HG02970 (cell line): ENCODE measurements around the gene ARMC3.
A peak's percentile ranks its signal among the peaks of the same experiment; 100 is the strongest.

Experiments
- ATAC-seq: cut with Tn5 transposase; IDR thresholded peaks from one replicate; pipeline ENCODE4 v1.9.1; 2021; ENCODE audit warnings: mild to moderate bottlenecking, moderate library complexity, moderate number of reproducible peaks; ENCODE audit not compliant: unreplicated experiment, low FRiP score

ARMC3 gene

DNA sequence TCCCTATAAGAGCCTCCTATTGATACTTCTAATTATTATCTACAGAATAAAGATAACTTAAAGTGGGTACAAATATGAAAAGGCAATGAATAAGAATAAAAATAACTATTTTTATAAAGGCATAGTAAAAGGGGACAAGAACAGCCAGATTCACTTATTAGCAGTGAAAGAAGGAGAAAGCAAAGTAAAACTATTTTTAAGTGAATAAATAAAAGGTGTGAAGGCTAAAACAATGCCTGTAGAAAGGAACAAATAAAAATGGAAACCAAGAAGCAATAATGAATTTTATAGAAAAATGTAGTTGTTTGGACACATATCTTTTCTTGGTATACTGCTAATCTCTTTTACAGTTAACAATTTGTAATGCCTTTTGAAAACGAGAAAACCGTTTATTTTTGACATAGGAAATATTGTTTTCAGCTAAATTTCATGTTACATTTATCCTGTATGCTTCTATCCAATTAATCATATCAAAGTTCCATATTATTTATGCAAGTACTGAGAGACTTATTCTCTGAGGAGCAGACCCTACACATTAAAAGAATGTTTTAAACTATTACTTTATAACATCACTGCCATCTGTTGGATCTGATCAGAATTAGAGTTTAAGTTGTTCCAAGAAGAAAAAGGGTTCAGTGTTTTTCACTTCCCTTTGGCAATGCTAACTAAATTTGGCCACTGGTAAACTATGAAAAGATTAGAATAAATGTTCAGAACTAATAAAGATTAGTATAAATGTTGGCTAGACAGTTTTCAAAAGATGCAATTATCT lies 59.1 kb downstream of the ARMC3 start:
- no peak for ATAC-seq

DNA sequence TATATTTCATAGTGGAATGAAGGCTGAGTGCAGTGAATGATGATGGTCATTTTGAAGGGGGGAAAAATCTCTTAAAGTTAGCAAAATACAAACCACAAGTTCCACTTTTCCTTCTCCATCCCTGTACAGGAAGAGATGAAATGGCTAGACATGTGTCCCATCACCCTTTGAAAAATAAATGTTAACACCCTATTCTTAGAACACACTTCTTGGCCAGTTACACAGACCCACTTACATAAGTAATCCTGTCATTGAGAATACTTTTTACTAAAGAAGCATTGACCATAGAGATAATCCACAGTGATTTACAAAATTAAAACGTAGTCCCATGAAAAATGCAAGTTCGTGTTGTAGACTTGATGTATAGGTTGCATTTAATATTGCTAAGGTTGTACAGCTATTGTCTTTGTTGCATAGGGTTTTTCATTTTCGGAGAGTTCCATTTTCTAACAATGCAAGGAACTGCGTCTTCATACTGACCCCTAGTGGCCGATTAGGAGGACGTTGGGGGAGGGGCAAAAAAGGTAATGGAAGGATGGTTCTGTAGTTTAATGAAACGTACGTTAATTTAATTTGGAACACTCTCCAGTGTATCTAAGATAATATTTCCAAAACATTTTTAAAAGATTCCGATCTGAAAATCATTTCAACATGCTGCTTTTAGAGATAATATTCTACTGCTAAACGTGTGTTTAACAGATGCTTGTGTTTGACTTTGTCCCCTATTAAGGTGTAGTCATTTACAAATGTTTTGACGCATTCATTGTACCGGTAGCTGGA lies 60.9 kb downstream of the ARMC3 start:
- ATAC-seq = no peak

DNA sequence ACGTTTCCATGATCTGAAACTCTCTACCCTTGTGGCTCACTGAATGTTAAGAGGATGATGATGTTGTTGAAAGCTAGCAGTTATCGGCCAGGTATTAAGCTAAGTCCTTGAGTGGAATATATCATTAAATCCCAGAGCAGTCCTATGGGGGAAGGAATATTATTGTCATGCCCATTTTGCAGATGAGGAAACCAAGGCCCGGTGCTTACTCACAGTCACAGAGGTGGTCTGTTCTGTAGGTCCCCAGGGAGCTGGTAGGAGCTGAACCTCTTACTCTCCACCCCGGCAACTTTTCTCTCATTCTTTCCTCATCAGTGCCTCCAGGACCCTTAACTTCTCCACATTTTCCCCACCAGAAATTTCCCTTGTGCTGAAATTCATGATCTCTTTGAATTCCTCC lies 62.6 kb downstream of the ARMC3 start:
- ATAC-seq = no peak

DNA sequence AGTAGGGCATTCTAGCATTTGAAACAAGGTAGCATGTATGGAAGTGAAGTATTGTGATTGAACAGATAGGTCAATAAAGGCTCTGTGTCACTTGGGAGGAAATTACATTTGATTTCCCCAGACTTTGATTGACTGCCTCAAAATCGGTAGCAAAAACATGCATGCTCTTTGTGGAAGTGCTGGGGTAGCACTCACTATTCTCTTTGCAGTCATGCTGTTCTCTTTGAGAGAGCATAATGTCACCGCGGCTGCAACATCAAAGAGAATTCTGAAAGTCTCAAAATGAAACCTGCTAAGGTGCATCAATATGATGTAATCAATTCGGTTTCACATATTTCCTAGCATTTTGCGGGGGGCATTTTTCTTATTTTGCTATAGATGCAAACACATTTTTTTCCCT lies 64.2 kb downstream of the ARMC3 start:
- ATAC-seq = no peak

DNA sequence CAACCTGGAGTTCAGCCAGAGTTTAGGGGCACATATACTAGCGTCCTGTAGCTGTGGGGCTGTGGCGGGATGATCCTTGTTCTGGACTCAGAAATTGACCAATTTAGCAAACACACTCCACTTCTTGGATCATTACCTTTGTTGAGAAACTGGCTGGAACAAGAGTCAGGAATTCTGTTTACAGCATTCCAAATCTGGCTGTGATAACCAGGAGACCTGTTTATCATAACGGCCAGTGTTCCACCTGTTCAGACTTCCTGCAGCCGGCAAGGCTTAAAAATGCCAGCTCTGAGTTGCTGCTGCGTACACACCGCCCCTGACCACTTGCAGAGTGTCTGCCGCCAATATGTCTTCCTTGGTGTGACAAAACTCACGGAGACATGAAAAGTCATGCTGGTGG lies 64.8 kb downstream of the ARMC3 start:
- ATAC-seq = no peak

DNA sequence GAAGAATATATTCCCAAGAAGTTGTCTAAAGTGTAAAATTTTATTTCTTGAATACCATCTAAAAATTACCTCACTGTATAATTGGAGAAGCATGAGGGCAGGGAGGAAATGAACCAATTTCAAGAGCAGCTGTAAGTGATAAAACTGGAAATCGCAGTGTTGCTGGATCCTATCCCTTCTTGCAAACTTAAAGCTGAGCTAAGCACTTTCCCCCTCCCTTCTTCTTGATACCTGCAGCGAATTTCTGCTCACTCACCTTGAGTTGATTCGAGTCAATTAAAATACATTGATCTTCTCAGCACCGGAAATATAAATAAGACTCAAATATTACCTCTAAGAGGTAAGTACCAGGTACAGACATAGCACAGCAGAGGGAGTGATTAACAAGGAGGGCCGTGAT lies 65.5 kb downstream of the ARMC3 start:
- no peak for ATAC-seq

DNA sequence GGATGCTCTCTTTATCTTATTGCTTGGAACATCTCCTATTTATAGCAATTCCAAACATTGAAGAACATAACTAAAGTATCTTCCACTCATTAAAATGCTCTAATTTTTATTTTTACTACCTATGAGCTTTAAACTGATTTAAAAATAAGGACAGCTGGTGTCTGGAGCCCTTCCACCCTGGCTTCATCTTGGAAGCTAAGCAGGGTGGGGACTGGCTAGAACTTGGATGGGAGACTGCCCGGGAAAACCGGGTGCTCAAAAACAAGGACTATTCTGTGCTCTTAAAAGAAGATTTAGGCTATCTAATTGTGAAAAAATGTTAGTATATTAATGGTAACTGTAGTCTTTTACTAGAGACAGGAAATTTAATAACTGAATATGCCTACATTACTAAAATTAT lies 69.2 kb downstream of the ARMC3 start:
- no peak for ATAC-seq

DNA sequence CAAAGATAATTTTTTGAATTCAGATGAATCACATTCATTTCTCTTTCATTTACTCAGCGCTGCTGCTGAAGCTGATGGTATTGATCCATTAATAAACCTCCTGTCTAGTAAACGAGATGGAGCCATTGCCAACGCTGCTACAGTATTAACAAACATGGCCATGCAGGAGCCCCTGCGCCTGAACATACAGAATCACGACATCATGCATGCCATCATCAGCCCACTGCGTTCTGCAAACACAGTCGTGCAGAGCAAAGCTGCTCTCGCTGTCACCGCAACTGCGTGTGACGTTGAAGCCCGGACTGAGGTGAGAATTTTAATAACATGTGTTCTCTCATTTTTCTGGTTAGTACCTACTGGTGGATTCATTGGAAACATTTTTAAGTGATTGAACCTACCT lies 70.2 kb downstream of the ARMC3 start:
- ATAC-seq = no peak

DNA sequence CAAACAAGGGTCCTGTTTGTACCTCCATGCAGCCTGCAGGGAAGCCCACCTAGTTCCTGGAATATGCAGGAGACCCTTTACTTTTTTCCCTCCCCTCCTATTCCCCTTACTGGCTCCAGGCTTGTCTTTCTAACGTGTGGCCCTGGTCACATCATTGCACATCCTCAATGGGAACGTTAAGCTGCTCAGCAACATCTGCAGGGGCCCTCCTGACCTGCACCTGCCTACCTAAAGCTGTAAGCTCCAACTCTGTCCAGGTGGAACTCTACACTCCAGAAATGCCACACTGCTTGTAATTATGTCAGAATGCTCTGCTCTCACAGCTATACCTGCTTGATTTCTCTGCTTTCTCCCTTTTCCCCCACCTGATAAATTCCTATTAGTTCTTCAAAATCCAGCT lies 72.1 kb downstream of the ARMC3 start:
- no peak for ATAC-seq

DNA sequence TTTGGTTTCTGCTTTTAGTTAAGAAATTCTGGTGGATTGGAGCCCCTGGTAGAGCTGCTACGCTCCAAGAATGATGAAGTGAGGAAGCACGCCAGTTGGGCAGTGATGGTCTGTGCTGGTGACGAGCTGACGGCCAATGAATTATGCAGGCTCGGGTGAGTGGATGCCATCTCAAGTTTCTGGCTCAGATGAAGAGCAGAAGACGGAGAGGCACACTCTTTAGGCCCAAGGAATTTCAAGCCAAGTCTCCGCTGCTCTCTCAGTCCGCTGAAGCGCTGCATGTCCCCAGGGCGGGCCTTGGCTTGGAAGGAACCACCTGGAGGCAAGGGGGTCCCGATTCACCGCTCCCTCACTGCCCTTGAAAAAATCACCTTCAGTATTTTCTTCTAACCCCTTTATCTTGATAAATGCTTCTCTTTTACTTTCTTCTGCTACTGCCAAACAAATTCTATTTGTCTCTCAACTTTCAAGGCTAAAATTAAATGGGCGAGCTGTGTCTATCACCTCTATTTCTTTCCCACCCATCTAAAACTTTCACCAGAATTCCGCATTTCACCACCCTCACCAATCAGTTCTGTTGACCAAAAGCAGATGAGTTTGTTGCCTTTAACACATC lies 74.2 kb downstream of the ARMC3 start:
- no peak for ATAC-seq

DNA sequence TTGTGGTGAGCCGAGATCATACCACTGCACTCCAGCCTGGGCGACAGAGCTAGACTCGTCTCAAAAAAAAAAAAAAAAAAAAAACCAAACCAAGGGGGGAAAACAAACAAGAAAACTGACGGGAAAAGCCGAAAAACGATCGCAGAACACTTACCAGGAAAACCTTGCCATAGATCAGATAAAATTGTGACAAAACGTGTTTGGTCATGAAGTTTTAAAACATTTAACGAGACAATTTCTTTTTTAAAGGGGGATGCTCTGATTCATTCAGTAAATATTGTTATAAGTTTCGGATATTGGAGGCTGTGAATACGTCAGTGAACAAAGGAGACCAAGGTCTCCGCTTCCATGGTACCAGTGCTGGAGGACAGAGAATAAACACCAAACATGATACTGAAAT lies 77.3 kb downstream of the ARMC3 start:
- no peak for ATAC-seq

DNA sequence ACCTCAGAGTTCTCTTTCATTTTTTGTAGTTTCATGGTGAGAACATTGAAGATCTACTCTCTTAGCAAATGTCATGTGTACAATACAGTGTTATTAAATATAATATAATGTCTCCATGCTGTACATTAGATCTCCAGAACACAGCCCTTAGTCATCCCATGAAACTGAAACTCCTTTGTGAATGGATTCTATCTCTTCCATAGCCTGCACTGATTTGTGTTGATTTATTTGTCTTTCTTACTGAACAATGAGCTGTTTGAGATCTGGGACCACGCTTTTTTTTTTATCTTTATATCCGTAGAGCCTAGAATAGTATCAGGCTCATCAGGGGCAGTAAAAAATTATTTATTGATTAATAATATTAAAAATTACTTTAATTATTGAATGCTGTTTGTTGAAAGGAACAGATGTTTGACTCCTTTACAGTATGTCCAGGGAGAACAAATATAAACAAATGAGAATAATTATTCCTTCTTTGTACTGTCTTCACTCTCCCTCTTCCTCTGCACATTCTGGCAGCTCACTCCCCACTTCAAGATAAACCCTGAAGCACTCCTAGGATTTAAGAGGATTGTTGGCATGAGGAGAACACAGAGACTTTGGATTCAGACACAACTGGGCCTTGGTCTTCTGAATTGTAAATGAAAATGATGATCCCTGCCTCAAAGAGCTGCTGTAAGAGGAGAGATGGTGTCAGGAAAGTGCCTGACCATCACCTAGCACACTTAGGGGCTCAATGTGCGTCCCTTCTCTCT lies 85.9 kb downstream of the ARMC3 start:
- no peak for ATAC-seq

DNA sequence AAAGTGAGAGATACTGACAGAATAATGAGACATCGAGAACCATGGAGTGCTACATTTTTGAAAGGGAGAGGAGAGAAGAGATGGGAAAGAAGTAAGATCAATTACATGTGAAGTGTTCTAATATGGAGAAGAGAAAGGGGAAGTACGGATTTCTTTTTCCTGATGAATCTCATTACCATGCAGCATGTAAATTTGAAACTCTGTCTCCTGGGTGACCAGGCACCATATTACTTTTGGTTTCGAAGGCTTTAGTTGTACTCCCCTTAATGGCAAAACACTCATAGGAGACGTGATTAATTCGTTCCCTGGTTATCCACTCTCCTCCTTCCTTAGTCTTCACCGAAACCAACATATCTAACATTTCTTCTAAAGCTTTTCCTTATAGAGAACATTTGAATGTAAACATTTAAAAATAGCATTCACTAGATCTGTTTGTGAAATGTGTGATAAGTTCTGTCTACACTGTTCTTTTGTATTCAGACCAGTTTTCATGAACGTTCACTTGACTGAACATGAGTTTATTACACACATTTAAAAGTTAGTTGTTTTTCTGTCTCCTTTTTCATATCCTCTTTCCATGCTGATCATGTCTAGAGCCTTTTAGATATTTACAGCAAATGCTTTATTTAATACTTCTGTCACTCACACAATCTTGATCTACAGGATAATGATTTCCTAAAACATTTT lies 87.3 kb downstream of the ARMC3 start:
- peak; percentile 86 for ATAC-seq

DNA sequence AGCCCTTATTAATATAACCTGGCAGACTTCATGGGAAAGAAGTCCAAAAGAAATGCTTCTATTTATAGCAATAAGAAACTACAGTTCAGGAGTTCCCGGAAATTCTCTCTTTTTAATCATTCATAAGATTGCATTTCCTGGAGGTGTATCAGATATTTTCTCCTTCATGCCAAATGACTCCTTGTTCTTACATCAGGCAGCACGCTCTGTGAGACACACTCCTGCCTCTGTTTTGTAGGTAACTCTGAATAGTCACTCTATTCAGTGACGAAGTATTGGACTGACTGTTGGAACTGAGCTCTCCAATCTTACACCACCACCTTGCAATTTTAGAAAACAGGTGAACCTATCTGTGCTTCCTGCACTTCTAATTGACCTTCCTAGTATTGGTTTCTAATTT lies 88.8 kb downstream of the ARMC3 start:
- ATAC-seq = no peak

DNA sequence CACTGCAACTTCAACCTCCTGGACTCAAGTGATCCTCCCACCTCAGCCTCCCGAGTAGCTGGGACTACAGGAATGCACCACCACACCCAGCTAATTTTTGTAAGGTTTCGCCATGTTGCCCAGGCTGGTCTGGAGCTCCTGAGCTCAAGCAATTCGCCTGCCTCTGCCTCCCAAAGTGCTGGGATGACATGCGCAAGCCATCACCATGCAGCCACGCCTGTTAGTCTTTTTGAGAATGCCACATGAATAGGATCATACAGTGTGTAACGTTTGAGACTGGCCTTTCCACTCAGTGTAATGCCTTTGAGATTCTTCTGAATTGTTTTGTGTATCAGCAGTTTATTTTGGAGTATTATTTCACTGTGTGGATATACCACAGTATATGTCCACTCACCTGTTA lies 91.8 kb downstream of the ARMC3 start:
- no peak for ATAC-seq

DNA sequence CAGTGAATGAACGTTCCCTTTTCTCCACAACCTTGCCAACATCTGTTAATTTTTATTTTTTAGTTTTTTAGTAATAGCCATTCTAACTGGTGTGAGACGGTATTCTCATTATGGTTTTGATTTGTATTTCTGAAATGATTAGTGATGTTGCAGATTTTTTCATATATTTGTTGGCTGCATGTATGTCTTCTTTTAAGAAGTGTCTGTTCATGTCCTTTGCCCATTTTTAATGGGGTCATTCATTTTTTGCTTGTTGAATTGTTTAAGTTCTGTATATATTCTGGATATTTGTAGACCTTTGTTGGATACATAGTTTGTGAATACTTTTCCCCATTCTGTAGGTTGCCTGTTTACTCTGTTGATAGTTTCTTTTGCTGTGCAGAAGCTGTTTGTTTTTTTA lies 93.6 kb downstream of the ARMC3 start:
- no peak for ATAC-seq

DNA sequence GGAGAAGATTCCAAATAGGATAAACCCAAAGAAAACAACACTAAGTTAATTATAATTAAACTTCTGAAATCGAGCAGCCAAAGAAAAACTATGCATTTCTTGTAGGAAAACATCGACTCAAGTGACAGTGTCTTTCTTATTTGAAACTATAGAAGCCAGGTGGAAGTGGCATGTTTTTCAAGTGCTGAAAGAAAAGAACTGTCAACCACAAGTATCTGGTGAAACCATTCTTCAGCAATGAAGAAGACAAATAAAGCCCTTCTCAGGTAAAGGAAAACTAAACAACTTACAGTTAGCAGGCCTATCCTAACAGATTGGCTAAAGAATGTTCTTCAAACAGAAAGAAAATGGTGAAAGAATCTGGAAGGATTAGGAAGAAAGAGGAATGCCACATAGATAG lies 96.1 kb downstream of the ARMC3 start:
- no peak for ATAC-seq

DNA sequence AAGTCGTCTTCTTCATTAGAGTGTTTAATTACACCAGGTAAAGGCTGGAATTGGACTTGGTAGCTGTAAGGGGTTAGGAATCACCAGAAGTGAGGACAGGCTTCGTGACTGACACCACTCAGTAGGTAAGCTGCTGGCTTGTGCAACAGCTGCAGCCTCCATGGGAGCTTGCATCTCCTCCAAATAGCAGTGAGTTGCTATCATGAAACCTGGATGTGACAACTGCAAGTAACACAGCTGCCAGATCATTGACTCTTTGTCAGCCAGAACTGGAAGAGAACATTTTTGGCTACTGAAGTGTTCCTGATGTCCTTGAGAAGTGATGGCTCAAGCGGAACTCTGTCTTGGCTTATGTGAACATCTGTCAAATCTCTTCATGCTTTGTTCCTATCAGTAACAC lies 103.5 kb downstream of the ARMC3 start:
- no peak for ATAC-seq

DNA sequence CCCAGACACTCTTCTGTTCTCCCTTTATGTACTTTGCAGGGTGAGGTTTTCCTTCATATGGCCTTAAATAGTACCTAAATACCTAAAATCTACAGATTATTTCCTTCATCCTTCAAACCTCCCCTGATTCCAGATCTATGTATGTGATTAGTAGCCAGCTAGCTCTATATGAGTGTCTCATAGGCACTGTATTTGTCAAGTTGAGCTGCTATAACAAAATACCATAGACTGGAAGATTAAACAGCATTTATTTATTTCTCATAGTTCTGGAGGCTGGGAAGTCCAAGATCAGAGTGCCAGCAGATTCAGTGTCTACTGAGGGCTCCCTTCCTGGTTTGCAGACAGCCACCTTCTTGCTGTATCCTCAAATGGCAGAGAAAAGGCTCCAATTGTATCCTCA lies 106.9 kb downstream of the ARMC3 start:
- no peak for ATAC-seq

DNA sequence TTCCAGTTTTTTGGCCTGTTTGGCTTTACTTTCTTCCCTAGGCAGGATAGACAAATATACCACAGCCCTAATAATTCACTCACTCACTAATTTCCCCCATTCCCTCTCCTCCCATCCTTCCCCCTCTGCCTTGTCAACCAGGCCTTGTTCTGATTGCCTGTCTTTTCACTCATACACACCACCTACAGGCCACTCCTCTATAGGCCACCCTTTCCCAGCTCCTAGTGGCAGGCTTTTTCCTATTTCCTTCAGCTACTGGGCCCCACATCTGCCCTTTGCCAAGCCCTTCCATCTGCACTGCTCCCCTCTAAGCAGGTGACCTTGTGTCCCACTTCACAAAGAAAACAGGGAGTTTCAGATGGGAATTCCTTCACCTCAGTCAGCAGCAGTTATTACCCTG lies 107.7 kb downstream of the ARMC3 start:
- ATAC-seq = no peak
